GM21576 (cell line): Measurements from ENCODE around the gene PPM1L.
"Not testable (repeated sequence)": the region's sequence is repeated elsewhere in the genome, so short reads cannot be mapped to it uniquely, and the experiment has no call there.

ENCODE experiments used
- ATAC-seq: cut with Tn5 transposase; IDR thresholded peaks from one replicate; pipeline ENCODE4 v1.9.1; 2021; ENCODE audit warnings: mild to moderate bottlenecking, moderate library complexity; ENCODE audit not compliant: unreplicated experiment

The PPM1L gene

GRCh38 chr3:160973067-160973809, 217.2 kb downstream of the PPM1L start:
- no peak for ATAC-seq

GRCh38 chr3:160977773-160978172, 221.7 kb downstream of the PPM1L start:
- no peak for ATAC-seq

GRCh38 chr3:160980740-160981139, 224.7 kb downstream of the PPM1L start:
- ATAC-seq: no peak

- ATAC-seq: peak; percentile 96
Observed at GRCh38 chr3:160981217-160981938, 225.3 kb downstream of the PPM1L start.

- no peak for ATAC-seq
Observed at GRCh38 chr3:160982491-160982890, 226.5 kb downstream of the PPM1L start.

GRCh38 chr3:160983900-160984299, 227.9 kb downstream of the PPM1L start:
- not testable (repeated sequence) for ATAC-seq

GRCh38 chr3:160986069-160986468, 230.0 kb downstream of the PPM1L start:
- ATAC-seq: no peak

GRCh38 chr3:160987982-160988964, 232.2 kb downstream of the PPM1L start:
- ATAC-seq: no peak

GRCh38 chr3:160990446-160990845, 234.4 kb downstream of the PPM1L start:
- no peak for ATAC-seq

GRCh38 chr3:160992712-160993111, 236.7 kb downstream of the PPM1L start:
- no peak for ATAC-seq

GRCh38 chr3:160996811-160997210, 240.8 kb downstream of the PPM1L start:
- ATAC-seq: no peak

GRCh38 chr3:160998581-160998980, 242.6 kb downstream of the PPM1L start:
- ATAC-seq: no peak

- no peak for ATAC-seq
Observed at GRCh38 chr3:160999274-160999673, 243.2 kb downstream of the PPM1L start.

- ATAC-seq: no peak
Observed at GRCh38 chr3:161008086-161008485, 252.1 kb downstream of the PPM1L start.

- ATAC-seq: not testable (repeated sequence)
Observed at GRCh38 chr3:161010151-161010550, 254.1 kb downstream of the PPM1L start.

- ATAC-seq: no peak
Observed at GRCh38 chr3:161014843-161015749, 259.1 kb downstream of the PPM1L start.

GRCh38 chr3:161016417-161017313, 260.6 kb downstream of the PPM1L start:
- ATAC-seq: no peak

GRCh38 chr3:161017971-161018370, 261.9 kb downstream of the PPM1L start:
- ATAC-seq: no peak

- ATAC-seq: no peak
Observed at GRCh38 chr3:161020256-161020655, 264.2 kb downstream of the PPM1L start.
